GM18858 (cell line): ENCODE data around the gene ASH1L.
"Not testable (repeated sequence)": the region's sequence is repeated elsewhere in the genome, so short reads cannot be mapped to it uniquely, and the experiment has no call there.

Experiments
- ATAC-seq: cut with Tn5 transposase; IDR thresholded peaks from one replicate; pipeline ENCODE4 v1.9.1; 2021; ENCODE audit not compliant: unreplicated experiment

The ASH1L gene, protein sequence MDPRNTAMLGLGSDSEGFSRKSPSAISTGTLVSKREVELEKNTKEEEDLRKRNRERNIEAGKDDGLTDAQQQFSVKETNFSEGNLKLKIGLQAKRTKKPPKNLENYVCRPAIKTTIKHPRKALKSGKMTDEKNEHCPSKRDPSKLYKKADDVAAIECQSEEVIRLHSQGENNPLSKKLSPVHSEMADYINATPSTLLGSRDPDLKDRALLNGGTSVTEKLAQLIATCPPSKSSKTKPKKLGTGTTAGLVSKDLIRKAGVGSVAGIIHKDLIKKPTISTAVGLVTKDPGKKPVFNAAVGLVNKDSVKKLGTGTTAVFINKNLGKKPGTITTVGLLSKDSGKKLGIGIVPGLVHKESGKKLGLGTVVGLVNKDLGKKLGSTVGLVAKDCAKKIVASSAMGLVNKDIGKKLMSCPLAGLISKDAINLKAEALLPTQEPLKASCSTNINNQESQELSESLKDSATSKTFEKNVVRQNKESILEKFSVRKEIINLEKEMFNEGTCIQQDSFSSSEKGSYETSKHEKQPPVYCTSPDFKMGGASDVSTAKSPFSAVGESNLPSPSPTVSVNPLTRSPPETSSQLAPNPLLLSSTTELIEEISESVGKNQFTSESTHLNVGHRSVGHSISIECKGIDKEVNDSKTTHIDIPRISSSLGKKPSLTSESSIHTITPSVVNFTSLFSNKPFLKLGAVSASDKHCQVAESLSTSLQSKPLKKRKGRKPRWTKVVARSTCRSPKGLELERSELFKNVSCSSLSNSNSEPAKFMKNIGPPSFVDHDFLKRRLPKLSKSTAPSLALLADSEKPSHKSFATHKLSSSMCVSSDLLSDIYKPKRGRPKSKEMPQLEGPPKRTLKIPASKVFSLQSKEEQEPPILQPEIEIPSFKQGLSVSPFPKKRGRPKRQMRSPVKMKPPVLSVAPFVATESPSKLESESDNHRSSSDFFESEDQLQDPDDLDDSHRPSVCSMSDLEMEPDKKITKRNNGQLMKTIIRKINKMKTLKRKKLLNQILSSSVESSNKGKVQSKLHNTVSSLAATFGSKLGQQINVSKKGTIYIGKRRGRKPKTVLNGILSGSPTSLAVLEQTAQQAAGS (N-terminal part only)

DNA sequence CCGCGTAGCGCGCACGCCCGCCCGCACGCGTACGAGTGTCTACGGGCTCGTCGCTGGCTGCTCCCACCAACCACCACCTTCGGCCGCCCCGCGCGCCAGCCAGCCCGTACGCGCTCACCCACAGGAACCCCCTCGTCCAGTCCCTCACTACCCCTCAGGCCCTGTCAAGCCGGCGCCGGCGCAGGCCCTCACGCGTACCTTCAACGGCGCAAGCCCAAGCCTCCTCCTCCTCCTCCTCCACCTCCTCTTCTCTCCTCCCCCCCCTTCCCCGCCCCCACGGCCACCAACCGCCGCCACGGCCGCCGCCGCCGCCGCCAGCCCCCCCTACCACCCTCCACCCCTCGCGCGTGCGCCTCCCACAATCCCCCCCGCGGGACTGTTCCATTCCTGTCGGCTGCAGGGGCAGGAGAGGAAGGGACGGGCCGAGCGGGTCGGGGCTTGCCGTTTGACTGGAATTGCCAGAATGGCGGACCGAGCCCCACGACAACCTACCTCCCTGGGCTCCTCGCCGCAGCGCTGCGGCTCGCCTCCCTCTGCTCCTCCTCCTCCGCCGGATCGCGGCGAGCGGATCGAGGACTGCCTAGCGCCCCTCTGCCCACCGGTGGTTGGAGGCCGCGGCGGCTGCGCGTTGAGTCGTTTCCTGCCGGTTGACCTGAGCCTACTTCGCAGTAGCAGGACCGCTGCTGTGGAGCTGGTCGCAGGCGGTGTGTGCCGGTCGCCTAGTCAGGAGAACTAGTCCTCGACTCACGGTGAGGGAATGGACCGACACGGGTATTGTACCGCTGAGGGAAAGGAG is at the start of gene ASH1L:
ASH1L (minus strand) TSS at position 223 of the 796 bp plus-strand sequence. CDS start 41,284 bp downstream, outside the sequence.
- ATAC-seq, result peak; percentile 46

DNA sequence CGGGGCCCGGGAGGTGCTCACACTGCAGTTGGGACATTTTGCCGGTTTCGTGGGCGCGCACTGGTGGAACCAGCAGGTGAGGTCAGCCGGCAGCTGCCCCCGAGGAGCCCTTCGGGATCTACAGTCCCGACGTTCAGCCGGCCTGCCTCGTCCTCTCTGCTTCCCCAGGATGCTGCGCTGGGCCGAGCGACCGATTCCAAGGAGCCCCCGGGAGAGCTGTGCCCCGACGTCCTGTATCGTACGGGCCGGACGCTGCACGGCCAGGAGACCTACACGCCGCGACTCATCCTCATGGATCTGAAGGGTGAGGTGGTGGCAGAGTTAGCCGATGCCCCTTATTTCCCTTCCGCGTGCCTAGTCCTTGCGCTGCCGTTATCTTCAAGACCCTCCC is 47.6 kb upstream of the ASH1L start:
- ATAC-seq, result not testable (repeated sequence)

DNA sequence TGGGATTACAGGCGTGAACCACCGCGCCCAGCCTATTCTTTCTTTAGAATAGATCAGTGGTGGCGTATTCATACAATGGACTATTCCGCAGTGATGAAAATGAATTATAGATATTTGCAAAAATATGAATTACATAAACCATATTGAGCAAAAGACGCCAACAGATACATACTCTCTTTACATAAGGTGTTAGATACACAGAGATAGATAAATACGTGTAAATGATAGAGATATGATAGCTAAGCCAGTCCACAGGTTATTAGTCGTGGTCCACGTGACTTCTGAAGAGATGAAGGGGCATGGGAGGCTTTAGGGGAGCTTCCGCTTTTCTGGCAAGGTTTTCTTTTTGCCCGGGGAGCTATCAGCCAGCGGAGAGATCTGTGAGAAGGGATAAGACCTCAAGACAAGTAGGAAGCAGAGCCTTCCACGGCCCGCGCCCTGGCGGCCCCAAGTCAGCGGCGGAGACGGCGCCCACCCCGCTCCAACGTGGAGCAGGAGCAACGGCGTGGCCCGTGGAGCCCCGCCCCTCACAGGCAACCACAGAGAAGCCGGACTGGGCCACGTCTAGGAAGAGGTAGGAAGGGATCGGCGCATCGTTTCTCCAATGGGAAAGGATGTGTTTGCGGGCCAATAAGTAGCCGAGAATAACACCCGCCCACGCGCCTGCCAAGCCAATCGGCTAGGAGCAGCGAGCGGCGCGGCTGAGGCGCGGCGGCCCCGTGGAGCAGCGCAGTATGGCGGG is 47.1 kb upstream of the ASH1L start, which contains the start of gene MSTO1:
MSTO1 (plus strand) TSS at position 704 of the 742 bp plus-strand sequence; CDS start at position 735, 31 bp downstream.
- ATAC-seq, result peak; percentile 85

DNA sequence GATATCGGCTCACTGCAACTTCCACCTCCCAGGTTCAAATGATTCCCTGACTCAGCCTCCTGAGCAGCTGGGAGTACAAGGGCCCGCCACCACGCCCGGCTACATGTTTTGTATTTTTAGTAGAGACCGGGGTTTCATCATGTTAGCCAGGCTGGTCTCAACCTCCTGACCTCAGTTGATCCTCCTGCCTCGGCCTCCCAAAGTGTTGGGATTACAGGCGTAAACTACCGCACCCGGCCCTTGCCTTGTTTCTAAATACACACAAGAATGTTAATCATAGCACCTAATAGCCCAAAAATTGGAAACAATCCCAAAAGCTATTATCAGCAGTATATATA is 46.3 kb upstream of the ASH1L start:
- no peak for ATAC-seq

DNA sequence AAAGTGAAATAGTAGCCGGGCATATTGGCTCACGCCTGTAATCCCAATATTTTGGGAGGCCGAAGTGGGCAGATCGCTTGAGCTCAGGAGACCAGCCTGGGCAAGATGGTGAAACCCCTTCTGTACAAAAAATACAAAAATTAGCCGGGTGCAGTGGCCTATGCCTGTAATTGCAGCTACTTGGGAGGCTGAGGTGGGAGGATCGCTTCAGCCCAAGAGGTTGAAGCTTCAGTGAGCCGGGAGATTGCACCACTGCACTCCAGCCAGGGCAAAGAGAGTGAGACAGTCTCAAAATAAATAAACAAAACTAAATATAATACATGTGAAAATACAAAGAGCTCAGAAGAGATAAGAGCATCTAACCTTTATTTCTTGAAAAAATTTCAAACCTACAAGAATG is 45.1 kb upstream of the ASH1L start:
- no peak for ATAC-seq

DNA sequence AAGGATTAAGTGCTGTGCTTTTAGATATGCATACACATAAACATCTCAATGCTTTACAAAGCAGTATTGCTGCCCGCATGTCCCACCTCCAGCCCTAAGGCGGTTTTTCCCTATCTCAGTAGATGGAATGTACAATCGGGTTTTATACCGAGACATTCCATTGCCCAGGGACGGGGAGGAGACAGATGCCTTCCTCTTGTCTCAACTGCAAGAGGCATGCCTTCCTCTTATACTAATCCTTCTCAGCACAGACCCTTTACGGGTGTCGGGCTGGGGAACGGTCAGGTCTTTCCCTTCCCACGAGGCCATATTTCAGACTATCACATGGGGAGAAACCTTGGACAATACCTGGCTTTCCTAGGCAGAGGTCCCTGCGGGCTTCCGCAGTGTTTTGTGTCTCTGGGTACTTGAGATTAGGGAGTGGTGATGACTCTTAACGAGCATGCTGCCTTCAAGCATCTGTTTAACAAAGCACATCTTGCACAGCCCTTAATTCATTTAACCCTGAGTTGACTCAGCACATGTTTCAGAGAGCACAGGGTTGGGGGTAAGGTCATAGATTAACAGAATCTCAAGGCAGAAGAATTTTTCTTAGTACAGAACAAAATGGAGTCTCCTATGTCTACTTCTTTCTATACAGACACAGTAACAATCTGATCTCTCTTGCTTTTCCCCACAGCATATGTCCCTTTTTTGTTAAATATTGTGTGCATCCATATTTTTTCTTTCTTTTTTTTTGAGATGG is 37.4 kb upstream of the ASH1L start:
- not testable (repeated sequence) for ATAC-seq

DNA sequence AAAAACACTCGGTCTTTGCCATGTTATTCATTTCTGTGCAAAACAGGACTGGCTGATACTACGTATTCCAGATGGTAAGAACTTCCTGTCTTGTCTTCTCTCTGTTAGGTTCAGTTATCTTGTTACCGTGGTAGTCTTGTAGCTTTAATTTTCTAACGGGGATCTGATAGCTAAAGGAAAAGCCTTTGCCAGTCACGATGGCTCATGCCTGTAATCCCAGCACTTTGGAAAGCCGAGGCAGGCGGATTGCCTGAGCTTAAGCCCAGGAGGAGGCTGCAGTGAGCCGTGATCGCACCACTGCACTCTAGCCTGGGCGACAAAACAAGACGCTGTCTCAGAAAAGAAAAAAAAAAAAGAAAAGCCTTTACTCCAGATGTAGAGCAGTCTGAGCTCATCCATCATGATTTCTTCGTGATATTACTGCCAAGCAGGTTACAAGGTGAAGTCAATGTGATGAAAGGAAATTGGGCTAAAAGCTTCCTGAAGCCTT is 36.3 kb upstream of the ASH1L start:
- no peak for ATAC-seq

DNA sequence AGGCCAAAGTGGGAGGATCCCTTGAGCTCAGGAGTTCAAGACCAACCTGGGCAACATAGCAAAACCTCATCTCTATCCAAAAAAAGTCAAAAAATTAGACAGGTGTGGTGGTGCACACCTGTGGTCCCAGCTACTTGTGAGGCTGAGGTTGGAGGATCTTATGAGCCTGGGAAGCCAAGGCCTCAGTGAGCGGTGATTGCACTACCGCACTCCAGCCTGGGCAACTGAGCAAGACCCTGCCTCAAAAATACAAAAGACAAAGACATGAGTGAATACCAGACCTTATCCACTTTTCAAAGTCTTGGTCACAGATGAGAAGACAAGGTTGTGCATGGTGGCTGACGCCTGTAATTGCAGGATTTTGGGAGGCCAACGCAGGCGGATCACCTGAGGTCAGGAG is 34.3 kb upstream of the ASH1L start:
- ATAC-seq, result no peak

DNA sequence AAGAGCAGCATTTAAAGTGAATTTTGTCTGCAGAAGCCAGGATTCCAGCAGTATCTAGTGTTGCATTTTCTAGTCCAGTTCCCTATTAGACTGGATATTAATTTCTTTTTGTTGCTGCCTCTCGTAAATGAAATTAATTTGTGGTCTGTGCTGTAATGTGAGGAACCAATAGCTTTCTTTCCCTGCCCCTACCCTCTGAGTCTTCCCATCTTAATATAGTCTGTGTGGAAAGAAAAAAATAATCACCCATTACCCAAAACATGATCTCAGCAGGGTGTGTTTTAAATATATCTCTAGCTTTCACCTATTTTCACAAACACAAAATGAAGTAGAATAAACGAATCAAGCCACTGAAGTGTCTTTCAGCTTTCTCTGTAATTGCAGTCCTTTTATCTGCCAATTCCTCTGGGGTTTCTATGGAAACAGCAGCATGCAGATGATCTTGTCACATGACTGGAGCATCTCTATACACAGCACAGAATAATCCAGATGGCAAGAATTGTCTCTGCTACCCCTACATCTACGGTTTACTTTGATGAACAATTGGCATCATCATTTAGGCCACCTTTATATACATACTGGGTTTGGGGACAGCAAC is 33.4 kb upstream of the ASH1L start:
- not testable (repeated sequence) for ATAC-seq

DNA sequence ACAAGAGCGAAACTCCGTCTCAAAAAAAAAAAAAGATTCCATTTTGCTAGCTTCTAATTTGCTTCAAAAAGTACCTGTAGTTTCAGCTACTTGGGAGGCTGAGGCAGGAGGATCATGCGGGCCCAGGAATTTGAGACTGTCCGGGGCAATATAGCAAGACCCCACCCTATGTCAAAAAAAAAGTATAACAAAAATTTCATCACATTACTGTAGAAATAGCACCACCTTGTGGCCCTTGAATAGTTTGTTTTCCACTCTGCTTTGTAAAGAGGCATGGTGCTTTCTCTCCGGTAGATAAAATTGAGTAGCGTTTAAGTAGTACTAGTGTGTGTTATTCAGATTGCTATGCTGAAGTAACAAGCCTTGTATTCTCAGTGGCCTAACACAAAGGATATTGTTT is 29.2 kb upstream of the ASH1L start:
- ATAC-seq, result no peak

DNA sequence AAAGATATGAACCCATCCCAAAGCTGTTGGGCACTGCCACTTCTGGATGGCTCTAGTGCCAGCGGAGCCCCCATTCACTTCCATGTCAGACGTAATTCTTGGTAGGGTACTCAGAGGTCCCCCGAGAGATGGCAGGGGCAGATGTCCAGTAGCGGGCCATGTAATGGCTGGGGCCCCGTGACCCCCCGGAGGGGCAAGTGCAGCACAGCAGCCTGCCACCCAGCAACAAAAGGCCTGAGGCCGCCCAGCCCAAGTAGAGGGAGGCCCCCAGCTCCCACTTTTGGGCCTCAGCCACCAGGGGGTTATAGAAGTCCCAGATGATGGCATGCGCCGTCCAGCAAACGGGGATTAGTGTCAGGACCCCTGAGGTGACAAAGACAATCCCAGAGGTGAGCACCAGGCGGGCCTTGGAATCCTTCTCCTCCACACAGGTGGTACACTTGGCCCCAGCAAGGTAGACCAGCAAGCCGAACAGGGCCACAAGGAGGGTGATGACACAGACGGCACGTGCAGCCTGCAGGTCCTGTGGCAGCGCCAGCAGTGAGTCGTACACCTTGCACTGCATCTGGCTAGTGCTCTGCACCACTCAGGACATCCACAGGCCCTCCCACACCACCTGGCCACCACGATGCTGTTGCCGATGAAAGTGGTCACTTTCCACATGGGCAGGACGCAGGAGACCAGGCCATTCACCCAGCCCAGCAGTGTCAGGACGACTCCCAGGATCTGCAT is 28.1 kb upstream of the ASH1L start:
- ATAC-seq, result not testable (repeated sequence)

DNA sequence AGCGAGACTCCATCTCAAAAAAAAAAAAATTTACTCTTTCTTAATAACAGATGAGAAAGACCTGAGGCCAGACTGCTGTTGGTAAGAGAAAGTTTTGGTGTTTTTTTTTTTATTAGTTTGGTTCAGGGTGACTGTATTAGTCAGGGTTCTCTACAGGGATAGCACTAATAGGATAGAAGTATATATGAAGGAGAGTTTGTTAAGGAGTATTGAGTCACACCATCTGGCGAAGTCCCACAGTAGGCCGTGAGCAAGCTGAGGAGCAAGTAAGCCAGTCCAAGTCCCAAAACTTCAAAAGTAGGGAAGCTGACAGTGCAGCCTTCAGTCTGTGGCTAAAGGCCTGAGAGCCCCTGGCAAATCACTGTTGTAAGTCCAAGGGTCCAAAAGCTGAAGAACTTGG is 26.7 kb upstream of the ASH1L start:
- not testable (repeated sequence) for ATAC-seq

DNA sequence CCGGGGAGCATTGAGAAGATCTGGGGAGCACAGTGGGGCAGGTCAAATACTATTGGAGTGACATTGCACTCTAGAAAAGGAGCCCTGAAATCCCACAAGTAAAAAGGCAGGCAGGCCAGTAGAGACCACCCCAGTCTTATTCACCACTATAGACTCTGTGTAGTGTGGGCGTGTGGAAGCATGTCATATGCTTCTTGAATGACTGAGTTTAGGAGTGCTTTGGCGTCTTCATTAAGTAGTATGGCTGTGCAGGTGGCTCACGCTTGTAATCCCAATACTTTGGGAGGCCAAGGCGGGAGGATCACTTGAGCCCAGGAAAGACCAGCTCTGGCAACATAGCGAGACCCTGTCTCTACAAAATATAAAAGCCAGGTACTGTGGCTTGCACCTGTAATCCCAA is 21.2 kb upstream of the ASH1L start:
- not testable (repeated sequence) for ATAC-seq

DNA sequence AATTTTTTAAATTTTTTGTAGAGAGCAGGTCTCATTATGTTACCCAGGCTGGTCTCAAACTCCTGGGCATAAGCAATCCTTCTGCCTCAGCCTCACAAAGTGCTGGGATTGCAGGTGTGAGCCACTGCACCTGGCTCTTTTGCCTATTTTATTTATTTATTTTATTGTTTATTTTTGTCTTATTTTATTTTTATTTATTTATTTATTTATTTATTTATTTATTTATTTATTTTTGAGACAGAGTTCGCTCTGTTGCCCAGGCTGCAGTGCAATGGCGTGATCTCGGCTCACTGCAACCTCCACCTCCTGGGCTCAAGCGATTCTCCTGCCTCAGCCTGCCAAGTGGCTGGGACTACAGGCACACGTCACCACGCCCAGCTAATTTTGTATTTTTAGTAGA is 13.0 kb upstream of the ASH1L start:
- not testable (repeated sequence) for ATAC-seq

DNA sequence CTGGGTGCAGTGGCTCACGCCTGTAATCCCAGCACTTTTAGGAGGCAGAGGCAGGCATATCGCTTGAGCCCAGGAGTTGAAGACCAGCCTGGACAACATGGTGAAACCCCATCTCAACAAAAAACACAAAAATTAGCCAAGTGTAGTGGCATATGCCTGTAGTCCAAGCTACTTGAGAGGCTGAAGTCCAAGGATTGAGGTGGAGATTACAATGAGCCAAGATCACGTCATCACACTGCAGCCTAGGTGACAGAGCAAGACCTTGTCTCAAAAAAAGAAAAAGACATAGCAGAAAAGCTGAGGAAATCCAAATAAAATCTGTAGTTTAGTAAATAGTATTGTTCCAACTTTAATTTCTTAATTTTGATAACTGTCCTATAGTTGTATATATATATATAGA is 11.5 kb upstream of the ASH1L start:
- no peak for ATAC-seq

DNA sequence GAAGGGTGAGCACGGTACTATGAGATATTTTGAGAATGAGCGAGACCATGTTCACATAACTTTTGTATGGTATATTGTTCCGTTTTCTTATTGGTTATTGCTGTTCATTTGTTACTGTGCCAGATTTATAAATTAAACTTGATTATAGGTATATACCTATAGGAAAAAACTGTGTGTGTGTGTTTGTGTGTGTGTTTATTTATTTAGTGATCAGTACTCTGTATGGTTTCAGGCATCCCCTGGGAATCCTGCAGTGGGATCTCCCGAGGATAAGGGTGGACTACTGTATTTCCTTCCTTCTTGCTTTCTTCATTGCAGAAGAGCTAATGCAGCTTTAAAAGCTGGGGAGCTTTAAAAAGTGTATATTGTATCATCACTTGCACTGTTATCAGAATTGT is 8.0 kb upstream of the ASH1L start:
- no peak for ATAC-seq

DNA sequence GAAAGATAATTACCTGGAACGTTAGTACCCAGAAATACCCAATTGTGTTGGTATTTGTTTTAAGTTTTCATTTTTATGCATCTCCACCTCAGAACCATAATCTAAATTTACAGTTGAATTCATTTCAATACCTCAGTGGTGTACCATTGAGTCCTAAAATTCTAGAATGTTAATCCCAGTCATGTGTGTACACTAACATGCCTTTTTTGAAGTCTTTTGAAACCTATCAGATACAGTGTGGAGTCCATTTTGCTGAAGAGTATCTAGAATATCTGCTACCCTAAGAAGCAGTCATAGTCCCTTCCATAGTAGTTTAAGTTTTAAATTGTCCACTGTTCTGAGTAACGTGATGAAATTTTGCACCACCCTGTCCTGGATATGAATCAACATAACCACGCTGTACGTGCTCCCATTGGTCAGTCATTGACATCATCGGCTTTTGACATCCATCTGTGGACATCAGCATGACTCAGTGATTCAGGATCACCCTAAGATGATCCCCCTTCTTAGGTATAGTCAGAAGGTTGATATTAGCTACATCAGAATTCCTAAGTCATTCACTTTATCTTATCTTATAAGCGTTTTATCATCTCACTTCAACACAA is 7.5 kb upstream of the ASH1L start:
- ATAC-seq, result no peak
